HG02642 (cell line): ENCODE measurements around the gene LHB.

Experiments
- ATAC-seq: cut with Tn5 transposase; IDR thresholded peaks from one replicate; pipeline ENCODE4 v1.9.1; 2021; ENCODE audit warnings: mild to moderate bottlenecking; ENCODE audit not compliant: unreplicated experiment, poor library complexity

LHB gene

DNA sequence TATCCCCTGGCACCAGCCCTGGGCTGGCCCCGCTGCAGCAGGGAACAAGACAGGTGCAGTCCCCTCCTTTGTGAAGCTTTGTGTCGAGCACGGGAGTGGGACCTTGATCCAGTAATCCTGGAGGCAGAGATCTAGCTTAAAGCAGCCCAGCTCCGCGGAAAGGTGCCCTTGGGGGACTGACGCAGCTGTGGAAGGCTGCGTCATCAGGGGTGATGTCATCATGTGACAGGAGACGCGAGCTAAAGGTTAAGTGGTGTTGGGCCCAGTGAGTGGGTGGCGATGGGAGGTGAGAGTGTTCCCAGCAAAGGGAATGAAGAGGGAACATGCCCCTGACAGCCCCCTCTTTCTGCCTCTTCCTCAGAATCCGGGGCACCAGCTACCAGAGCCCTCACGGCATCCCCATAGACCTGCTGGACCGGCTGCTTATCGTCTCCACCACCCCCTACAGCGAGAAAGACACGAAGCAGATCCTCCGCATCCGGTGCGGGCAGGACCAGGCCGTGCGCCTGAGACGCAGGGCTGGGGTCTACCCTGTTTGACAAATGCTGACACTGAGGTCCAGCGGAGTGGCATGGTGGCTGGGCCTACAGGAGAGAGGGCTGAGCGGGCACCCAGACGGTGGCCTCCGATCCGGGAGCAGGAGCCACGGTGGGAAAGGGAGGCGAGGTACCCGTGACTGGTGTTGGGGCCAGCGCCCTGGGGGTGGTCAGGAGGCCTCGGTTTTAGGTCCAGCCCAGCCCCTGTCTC is 2.6 kb downstream of the LHB start:
- ATAC-seq, result no peak

- ATAC-seq, result no peak
Observed at GRCh38 chr19:49011194-49011593, 5.7 kb downstream of the LHB start.

GRCh38 chr19:49010453-49010852 is 6.4 kb downstream of the LHB start:
- no peak for ATAC-seq

GRCh38 chr19:49009828-49010227 is 7.1 kb downstream of the LHB start:
- no peak for ATAC-seq

DNA sequence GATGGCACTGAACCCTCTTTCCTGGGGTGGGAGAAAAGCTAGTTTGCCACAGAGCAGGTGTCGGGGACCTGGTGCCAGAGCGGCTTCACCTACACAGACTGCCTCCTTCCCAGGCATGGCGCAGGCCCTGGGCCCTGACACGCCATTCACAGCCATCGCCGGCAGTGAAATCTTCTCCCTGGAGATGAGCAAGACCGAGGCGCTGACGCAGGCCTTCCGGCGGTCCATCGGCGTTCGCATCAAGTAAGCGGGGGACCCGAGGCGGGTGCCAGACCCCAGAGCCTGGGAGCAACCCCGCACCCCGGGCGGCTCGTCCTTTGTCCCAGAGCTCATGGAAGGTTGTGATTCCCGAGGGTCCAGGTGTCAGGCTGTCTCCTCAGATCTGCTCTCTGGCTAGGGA is 10.0 kb downstream of the LHB start:
- ATAC-seq, result no peak

GRCh38 chr19:49004964-49005614 is 11.8 kb downstream of the LHB start:
- no peak for ATAC-seq

DNA sequence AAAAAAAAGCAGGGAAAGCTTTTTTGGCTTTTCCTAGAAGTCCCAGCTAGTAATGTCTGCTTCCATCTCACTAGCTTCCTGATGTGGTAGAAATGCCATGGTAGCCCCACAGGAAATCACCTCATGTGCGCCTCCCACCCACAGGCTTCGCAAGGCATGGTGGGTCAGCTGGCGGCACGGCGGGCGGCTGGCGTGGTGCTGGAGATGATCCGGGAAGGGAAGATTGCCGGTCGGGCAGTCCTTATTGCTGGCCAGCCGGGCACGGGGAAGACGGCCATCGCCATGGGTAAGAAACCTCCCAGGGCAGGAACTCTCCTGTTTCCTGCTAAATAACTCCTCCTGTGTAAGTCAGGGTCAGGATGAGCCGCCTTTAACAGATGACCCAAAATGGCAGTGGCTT is 12.8 kb downstream of the LHB start:
- no peak for ATAC-seq

GRCh38 chr19:48999481-49000325 is 17.2 kb downstream of the LHB start:
- ATAC-seq, result no peak

DNA sequence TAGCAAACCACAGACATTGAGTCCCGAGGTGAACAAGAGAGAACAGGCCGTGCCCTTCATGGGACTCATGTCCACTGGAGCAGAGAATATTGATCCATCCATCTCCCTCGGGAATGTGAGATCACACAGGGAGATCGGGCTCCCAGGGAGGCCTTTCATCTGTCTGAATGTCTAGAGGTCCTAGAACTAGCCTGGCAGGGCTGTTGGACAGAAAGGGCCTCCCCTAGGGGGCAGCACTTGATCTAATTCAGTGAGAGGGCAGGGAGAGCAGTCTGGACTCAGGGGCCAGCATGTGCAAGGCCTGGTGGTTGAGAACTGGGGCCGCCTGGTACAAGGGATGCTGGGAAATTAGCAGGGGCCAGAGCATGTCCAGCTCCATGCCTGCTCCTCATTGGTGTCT is 18.9 kb downstream of the LHB start:
- ATAC-seq, result no peak

GRCh38 chr19:48994035-48994386 is 22.9 kb downstream of the LHB start:
- ATAC-seq, result no peak

DNA sequence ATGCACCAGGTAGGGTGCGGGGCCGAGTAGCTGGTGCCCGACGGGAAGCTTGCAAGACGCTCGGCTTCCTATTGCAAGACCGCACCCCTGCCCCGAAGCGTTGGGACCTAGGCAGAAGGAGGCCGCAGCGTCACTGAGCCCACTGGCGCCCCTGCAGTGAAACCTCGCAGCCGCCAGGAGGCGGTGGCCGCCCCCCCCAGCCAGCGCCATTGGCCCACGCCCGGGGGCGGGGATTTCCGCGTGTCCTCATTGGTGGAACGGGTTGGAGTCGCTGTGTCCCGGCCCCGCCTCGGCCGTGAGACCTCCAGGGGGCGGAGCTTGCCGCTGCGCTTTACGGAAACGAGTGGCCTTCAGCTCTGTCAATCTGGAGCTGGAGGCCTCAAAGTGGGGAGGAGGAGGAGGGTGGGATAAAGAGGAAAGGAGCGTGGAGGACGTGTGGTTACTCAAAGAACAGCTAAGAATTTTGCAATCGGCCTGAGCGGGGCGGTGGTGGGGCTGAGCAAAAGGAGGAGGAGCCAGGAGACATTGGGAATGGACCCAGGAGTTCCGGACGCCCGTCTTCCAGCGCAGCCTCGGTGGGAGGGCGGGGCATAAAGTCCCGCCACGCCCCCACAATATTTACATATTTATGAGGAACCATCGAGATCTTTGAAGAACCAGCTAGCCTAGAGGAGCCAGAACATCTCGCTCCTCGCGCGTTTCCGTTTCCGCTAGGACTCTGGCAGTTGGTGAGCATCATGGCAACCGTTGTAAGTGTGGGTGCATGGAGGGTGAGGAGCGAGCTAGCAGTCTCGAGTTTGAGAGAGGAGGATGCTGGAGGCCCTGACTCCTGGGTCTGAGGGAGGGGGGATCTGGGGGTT is 23.5 kb downstream of the LHB start, which contains the start of the genes GYS1 and RUVBL2:
Gene GYS1 (minus strand): TSS at position 135 of the 860 bp plus-strand sequence. CDS start 197 bp downstream, outside the sequence.
Gene RUVBL2 (plus strand): TSS at position 713 of the 860 bp plus-strand sequence. CDS start 25 bp downstream, at position 738.
- ATAC-seq, result peak; percentile 88

GRCh38 chr19:48992581-48993174 is 24.2 kb downstream of the LHB start:
- ATAC-seq, result no peak

- ATAC-seq, result no peak
Observed at GRCh38 chr19:48991873-48992580, 24.9 kb downstream of the LHB start.

DNA sequence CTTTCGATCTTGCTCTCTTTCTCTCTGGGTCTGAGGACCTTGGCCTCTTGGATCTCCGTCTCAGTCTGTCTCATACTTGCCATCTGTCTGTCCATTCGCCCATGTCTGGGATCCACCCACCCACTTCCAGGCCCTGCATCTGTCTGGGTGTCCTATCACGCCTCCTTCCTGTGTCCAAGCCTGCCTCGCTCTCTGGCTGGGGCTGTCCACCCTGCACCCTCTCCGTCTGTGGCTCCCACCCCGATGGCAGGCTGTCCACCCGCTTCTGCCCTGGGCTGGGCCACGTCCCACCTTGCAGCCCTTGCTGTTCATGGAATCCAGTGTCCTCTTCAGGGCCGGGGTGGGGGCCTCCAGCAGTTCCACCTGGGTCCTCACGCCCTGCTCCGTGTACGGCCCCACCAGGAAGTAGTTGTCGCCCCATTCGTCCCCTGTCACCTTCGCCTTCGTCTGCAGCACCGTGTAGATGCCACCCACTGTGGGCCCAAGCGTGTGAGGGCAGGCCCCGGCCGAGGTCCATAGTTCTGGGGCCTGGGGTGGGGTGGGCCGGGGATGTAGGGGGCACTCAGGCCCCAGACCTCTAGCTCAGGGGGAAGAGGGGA is 25.8 kb downstream of the LHB start:
- no peak for ATAC-seq

DNA sequence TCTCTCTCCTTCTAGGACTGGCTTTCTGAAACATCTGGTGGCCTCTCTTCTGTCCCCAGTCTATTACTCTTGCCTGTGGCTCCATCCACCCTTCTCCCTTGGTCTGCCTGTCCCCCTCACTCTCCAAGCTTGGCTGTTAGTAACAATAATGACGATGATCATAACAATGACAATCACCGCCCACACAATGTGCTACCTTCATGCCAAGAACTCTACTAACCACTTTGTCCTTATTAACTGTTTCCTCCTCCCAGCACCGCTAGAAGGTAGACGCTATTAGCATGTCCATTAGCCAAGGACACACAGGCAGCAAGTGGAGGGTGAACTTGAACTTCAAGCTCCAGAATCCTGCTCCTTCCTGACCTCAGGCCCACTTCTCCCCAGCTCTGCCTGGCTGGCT is 26.5 kb downstream of the LHB start:
- ATAC-seq, result no peak

DNA sequence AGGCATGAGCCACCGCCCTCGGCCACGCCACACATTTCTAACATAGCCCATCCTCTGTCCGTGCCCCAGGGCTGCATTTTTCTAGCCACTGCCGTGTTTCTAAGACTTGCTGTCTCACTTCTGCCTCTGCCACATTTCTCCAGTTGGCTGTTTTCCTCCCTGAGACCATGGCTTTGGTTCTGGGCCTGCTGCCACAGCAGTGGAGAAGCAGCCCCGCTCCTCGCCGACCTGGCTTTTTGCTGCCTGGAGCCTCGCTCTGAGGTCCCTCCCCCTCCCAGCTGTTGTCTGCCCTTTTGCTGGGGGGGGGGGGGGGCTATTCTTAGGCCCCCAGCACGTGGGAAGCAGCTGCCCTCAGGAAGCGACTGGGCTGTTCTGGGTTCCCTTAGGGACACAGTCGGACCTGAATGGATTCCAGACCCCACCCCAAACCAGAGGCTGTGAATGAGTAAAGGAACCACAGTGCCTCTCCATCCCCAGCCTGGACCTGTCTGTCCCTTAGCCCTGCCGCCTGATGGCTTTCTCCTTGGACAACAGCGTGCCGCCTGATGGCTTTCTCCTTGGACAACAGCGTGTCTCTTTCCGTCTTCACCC is 27.1 kb downstream of the LHB start:
- no peak for ATAC-seq

DNA sequence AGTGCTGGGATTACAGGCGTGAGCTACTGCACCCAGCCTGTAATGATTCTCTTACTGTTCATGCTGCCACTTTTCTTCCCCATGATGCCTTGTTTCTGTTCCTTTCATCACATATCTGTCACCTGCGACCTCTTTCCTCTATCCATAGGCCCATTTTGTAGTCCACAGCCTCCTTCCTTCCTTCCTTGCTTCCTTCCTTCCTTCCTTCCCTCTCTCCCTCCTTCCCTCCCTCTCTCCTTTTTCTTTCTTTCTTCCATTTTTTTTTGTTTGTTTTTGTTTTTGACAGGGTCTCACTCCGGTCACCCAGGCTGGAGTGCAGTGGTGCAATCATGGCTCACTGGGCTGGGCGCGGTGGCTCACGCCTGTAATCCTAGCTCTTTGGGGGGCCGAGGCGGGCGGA is 28.0 kb downstream of the LHB start:
- no peak for ATAC-seq

GRCh38 chr19:48988286-48988685 is 28.6 kb downstream of the LHB start:
- no peak for ATAC-seq
